CD4-positive, alpha-beta T cell treated with Interleukin-21 for 1 hour (primary cell): ENCODE data around the gene DPM3.
"Not testable (repeated sequence)": the region's sequence is repeated elsewhere in the genome, so short reads cannot be mapped to it uniquely, and the experiment has no call there.

Experiments
- DNase-seq: peaks from one replicate; pipeline ENCODE4 v3.0.0-alpha.2; 2020

The DPM3 gene

DNA sequence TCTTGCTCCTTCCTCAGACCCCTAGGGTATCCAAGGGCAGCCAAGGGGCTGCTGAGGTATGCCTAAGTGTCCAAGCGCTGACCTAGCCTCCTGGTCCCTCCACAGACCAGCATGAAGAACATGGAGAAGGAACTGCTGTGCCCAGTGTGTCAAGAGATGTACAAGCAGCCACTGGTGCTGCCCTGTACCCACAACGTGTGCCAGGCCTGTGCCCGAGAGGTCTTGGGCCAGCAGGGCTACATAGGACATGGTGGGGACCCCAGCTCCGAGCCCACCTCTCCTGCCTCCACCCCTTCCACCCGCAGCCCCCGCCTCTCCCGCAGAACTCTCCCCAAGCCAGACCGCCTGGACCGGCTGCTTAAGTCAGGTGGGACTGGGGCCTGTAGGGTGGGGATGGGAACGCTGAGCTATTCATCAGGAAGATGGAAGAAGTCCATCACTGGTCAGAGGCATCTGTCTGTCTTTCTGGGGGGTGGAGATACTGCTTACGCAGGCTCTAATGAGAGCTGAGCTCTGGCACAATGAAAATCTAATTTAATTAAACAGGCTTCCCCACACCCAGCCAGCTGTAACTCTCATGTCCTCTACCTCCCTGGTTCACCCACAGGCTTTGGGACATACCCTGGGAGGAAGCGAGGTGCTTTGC lies 35.1 kb upstream of the DPM3 start:
- no peak for DNase-seq

DNA sequence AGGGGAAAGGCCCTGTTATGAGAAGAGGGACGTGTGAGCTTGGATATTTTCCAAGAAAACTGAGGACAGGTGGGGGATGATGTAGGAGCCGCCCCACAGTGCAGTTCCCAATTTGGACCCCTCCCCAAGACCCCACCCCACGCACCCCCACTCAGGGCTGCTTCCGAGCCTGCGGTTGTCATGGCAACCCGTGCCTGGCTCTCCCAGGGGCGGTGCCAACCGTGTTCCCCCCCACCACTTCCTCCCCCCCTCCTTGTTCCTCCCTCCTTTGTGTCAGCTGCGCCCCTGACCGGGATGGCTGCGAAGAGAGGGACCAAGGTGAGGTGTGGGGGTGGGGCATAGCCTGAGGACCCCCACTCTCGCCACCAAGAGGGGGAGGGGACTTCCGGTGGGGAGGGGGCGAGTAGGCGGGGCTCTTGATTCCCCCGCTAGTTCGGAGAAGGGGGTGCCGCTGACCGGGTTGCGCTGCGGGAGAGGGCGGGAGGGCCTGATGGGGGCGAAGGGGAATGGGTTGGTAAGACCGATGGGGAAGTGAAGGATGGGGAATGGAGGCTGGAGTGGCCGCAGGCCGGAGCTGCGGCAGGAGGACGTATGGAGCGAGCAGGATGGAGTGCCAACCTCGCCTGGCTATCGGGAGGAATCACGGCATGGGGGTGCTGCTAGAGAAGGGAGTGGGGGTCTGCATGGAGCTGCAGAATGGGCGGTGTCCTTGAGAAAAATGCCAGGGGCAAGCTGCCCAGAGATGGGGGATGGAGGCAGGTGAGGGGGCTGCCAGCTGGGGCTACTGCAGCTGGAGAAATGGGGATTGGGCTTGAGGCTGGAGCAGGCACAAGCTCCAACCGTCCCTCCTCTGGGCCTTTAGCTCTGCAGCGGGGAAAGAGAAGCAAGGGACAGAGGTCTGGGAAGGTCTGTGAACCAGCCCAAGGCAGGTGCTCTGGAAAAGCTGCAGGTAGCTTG lies 34.3 kb upstream of the DPM3 start:
- DNase-seq, result peak; percentile 74

DNA sequence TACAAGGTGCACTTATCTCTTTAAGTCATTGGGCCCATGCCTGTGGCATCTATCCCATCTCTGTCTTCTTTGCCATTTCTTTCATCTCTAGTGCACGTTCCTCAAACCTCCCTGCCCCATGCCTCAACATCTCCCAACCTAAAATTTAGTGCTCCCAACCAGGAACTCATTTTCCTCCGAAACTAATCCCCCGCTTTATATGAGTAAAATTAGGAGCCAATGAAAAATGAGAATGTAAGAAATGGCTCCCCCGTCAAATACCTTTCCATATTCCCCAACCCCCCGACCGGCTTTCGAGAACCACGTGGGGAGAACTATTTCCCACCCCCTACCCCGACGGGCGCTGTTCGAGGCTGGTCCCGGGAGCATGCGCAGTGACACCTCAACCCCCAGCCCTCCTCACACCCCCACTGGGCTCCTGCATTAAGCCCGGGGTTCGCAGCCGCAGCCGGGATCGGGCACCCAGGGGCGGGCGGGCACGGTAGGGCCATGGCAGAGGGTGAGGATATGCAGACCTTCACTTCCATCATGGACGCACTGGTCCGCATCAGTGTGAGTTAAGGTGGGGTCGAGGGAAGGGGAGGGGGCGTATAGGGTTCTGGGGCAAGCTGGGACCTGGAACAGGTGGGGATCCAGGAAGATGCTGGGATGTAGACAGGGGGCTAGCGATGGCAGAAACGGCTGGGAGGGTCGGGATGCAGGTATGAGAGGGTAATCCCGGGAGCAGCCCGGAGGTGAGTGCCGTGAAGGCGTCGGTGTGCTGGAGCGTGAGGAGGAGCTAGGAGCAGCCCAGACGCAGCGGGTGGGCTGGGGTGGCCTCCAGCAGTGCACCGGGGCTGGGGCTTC lies 33.4 kb upstream of the DPM3 start, which contains the start of gene TRIM46:
Gene TRIM46 (plus strand): TSS at position 372 of the 846 bp plus-strand sequence. CDS start 118 bp downstream, at position 490.
- DNase-seq, result peak; percentile 77

DNA sequence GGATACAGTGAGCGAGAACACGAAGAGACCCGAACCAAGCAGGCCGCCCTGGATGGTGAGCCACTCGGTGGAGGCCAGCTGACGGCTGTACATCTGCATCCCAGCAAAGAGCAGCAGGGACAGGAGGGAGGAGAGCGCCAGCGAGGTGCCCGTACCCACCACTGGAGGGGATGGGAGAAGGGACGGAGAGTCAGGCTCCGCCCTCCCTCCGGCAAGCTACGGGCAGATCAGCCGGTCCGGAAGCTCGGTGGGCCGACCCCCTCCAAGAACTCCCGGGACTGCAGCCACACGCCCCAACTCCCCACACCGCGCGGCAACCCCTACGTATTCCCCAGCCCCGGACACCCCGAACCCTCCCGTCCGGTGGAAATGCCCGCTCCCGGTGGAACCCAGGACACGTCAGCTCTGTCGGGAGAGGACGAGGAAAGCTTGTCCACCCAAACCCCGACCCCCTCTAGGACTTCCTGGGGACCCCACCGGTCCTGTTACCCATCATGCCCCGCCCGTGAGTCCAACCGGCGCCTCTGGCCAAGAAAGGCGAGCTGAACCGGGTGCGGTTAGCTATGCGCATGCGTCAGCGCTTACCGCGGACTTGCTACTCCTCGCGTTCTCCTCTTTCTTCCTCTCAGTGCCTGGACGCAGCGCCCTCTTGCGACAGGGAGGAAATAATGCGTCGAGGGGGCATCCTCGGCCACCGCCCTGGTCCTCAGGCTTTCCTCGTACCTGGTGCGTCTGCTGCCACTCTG lies 32.6 kb upstream of the DPM3 start, which contains the start of gene KRTCAP2:
Gene KRTCAP2 (minus strand): TSS at position 573 of the 746 bp plus-strand sequence. CDS start 80 bp downstream, at position 493.
- DNase-seq, result peak; percentile 96

GRCh38 chr1:155171836-155172731 lies 31.8 kb upstream of the DPM3 start:
- DNase-seq, result no peak

DNA sequence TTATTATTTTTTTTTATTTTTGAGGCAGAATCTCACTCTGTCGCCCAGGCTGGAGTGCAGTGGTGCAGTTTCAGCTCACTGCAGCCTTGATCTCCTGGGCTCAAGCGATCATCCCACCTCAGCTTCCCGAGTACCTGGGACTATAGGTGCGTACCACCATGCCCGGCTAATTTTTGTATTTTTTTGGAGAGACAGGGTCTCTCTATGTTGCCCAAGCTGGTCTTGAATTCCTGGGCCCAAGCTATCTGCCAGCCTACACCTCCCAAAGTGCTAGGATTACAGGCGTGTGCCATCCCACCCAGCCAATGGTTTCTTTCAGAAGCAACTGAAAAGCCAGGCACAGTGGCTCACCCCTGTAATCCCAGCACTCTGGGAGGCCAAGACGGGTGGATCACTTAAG lies 30.5 kb upstream of the DPM3 start:
- no peak for DNase-seq

DNA sequence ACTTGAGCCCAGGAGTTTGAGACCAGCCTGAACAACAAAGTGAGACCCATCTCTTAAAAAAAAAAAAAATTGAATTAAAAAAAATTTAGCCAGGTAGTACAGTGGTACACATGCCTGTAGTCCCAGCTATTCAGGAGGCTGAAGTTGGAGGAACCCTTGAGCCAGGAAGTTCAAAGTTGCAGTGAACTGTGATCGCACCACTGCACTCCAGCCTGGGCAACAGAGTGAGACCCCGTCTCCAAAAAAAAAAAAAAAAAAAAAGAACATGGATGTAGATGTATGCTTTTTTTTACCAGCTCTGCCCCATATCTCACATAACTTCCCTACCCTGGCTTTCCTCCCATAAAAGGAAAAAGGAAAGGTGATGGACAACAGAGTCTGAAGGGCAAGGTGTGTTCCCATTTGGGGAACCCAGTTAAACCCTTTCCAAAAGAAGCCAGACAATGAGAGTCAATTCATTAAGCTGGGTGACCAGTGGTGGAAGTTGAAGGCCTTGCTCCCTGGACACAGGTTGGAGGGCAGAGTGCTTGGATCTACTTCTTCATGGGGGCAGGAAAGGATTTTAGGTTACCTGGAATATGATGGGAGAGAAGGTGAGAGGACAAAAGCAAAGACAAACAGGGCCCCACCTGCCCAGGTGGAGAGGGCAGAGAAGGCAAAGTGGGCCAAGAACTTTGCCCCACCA lies 29.9 kb upstream of the DPM3 start:
- DNase-seq, result no peak

GRCh38 chr1:155169541-155169940 lies 29.2 kb upstream of the DPM3 start:
- DNase-seq, result no peak

GRCh38 chr1:155168456-155169210 lies 28.3 kb upstream of the DPM3 start:
- DNase-seq, result no peak

GRCh38 chr1:155168105-155168445 lies 27.7 kb upstream of the DPM3 start:
- not testable (repeated sequence) for DNase-seq

DNA sequence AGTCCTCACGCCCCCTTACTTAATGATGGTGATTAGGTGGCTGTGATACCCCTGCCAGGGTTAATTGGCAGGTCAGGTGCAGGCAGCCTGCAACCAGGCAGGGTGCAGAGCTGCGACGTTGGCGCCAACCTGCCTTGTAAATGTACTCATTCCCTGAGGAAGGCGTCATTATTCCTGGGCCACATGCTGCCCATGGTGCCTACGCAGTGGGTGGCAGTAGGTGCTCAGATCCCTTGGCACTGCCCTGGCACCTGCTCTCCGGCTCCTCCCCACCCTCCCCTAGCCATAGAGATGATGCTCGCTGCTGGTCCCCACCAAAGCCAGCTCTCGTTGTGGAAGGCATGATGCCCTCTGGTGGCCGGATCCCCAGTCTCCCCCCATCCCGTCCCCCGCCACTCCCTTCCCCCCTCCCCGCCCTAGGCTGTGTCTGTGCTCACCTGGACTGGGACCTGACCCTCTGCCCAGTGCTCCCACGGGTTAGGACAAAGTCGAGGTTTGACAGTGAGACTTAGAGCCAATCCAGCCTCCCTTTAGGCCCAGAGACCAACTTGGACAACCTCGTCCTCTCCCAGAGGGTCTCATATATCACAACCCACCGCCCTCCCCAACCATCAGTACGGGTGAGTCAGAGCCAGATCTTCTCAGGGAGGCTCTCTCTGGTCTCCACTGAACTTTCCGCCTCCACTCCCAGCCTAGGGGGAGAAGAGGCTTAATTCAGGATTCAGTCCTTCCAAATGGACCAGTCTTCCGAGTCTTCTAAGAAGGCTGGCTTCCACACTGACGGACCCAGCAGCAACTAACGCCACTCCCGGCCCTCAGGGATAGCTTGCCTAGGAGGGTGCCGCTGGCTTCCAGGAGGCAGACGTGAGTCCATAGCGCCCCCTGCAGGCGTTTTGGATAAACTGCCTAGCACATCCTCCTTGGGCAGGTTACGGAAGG lies 27.1 kb upstream of the DPM3 start:
- peak; percentile 86 for DNase-seq

GRCh38 chr1:155166471-155167165 lies 26.3 kb upstream of the DPM3 start:
- DNase-seq, result no peak

DNA sequence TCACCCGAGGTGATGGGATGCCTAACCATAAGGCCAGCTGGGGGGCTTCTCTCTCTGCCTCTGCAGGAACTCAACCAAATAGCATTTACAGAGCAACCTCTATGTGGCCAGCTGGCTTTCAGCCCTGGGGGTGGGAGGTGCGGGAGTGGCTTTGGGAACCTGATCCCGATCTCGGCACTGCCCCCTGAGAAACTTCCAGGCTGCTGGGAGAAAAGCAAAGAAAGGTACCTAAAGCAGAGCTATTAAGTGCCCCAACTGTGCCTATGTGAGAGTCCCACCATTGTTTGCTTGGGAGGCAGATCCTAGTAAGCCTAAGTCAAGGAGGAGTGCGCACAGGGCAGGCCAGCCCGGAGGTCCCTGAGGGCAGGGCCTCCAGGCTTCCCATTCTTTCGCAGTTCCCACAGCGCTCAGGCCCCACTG lies 25.7 kb upstream of the DPM3 start:
- DNase-seq, result no peak

DNA sequence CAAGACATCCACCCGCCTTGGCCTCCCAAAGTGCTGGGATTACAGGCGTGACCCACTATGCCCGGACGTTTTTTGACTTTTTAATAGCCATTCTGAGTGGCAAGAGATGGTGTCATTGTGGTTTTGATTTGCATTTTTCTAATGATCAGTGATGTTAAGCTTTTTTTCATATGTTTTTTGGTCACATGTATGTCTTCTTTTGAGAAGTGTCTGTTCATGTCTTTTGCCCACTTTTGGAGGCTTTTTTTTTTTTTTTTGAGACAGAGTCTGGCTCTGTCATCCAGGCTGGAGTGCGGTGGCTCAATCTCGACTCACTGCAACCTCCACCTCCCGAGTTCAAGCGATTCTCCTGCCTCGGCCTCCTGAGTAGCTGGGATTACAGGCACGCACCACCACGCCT lies 24.3 kb upstream of the DPM3 start:
- not testable (repeated sequence) for DNase-seq

GRCh38 chr1:155163785-155164184 lies 23.5 kb upstream of the DPM3 start:
- not testable (repeated sequence) for DNase-seq

GRCh38 chr1:155162631-155163030 lies 22.3 kb upstream of the DPM3 start:
- DNase-seq, result not testable (repeated sequence)

GRCh38 chr1:155160128-155160527 lies 19.8 kb upstream of the DPM3 start:
- DNase-seq, result no peak

GRCh38 chr1:155158991-155159390 lies 18.7 kb upstream of the DPM3 start:
- DNase-seq, result no peak
